ENCODE results near the gene CD300LB.
"Not testable (repeated sequence)": the region's sequence is repeated elsewhere in the genome, so short reads cannot be mapped to it uniquely, and the experiment has no call there.

Gene CD300LB

GRCh38 chr17:74493331-74493833 is 37.9 kb downstream of the CD300LB start:
- DNase-seq (ENCODE audit: low read depth in 2 of 2): no peak

DNA sequence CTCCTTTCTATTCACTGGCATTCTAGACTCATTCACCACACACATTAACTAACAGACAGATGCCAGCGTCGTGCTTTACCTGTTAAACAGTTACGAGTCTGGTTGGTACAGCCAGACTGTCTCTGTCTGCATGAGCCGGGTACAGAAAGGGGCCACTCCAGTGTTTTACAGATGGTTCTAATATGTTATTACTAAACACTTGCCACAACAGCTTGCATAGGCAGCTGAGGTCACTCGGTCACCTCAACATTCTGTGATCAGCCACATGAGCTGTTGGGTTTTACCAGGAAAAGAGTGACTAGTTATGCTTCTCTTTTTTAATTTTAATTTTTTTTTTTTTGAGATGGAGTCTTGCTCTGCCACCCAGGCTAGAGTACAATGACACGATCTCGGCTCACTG is 39.6 kb downstream of the CD300LB start:
- DNase-seq (ENCODE audit: low read depth in 2 of 2): no peak

DNA sequence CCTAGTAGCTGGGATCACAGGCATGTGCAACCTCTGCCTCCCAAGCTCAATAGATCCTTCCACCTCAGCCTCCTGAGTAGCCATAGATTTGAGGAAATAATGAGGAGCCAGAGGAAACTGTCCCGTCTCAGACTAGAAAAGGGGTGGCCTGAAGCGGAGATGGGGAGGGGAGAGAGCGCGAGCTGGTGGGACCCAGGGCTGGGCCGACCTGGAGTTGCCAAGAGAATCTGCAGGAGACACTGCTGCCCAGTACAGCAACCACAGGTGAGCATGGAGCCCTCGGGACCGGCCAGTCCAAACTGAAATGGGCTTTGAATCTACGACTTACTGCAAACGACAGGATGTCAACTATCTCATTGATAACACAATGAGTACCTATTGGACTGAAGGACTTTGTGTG is 40.6 kb downstream of the CD300LB start:
- DNase-seq (ENCODE audit: low read depth in 2 of 2): no peak

- DNase-seq (ENCODE audit: low read depth in 2 of 2): not testable (repeated sequence)
Observed at GRCh38 chr17:74488276-74488675, 43.0 kb downstream of the CD300LB start.

- no peak for DNase-seq (ENCODE audit: low read depth in 2 of 2)
Observed at GRCh38 chr17:74485841-74486240, 45.4 kb downstream of the CD300LB start.

DNA sequence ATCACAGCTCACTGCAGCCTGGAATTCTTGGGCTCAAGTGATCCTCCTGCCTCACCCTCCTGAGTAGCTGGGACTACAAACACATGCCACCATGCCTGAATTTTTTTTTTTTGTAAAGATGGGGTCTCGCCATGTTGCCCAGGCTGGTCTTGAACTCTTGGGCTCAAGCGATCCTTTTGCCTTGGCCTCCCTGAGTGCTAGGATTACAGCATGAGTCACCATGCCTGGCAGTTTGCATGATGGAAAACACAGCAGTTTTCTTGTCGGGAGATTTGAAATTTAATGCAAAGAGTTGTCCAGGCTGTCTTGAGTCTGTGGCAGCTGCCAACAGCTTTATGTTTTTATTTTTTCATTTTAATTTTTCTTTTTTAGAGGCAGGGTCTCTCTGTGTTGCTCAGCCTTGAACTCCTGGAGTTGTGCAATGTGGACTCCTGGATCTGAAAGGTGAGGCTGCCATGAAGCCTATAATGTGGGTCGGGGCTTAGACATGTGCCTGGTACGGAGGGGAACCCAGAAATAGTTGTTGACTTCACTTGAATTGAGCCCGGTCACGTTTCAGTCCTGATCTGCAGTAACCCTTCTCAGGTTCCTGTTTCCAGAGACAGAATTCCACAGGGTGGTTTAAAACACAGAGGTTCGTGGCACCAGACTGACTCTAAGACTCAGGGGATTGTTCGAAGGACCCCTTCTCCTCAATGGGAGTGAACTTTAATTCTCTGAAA is 46.1 kb downstream of the CD300LB start:
- no peak for DNase-seq (ENCODE audit: low read depth in 2 of 2)

- no peak for DNase-seq (ENCODE audit: low read depth in 2 of 2)
Observed at GRCh38 chr17:74484066-74484465, 47.2 kb downstream of the CD300LB start.

DNA sequence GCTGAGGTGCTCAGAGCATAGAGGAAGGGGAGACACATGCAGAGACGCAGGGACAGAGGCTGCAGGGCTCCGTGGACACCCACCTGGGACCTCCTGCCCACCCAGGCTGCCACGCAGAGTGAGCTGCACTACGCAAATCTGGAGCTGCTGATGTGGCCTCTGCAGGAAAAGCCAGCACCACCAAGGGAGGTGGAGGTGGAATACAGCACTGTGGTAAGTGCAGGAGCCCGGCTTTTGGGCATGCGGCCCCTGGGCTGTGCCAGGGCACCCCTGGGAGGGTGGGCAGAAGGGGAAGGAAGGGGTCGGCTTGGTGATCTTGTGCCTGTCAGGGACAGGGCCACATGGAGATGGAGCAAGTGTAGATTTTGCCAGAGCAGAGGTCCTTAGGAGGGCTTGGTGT is 49.7 kb downstream of the CD300LB start:
- DNase-seq (ENCODE audit: low read depth in 2 of 2): no peak

GRCh38 chr17:74480290-74480689 is 51.0 kb downstream of the CD300LB start:
- no peak for DNase-seq (ENCODE audit: low read depth in 2 of 2)

DNA sequence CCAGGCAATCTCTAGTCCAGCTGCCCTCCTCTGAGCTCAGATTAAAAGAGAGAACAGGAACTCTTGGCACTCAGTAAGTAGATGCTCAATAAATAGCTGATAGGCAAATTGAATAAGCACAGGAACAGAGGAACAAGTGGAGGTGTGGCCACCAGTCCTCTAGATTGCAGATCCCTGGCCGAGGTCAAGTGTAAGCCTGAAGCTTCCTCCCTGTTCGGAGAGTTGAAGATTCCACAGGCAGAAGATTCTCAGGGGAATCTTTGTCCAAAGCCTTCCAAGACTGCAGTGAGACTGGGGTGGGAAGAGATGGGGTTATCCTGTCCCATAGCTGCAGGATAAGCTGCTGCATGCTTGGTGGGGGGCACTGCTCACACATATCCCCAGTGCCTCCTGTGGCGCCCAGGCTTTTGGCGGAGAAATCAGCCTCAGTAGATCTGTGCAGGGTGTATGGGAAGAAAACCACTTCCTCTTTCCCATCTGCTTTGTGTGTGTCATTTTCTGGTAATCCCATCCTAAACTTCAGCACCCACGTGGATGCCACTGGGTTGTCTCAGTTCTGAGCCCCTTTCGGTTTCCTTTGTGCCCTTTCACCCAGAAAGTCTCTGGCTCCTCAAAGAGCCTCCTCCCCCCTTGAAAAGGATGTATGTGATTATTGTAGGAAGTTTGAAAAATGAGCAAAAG is 52.7 kb downstream of the CD300LB start:
- no peak for DNase-seq (ENCODE audit: low read depth in 2 of 2)

GRCh38 chr17:74477411-74477810 is 53.9 kb downstream of the CD300LB start:
- DNase-seq (ENCODE audit: low read depth in 2 of 2): no peak

DNA sequence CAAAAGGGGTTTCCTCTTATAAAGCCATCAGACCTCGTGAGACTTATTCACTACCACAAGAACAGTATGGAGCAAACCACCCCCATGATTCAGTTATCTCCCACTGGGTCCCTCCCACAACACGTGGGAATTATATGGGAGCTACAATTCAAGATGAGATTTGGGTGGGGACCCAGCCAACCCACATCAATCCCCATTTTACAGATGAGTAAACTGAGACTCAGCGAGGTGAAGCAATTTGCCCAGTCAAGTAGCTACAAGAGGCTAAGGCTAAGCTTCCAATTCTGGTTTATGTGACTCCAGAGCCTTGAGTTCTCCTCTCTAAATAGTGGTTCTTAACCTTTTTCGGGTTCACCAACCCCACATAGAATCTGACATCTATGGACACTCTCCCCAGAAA is 56.1 kb downstream of the CD300LB start:
- DNase-seq (ENCODE audit: low read depth in 2 of 2): no peak

GRCh38 chr17:74474043-74474792 is 57.1 kb downstream of the CD300LB start:
- DNase-seq (ENCODE audit: low read depth in 2 of 2): no peak

DNA sequence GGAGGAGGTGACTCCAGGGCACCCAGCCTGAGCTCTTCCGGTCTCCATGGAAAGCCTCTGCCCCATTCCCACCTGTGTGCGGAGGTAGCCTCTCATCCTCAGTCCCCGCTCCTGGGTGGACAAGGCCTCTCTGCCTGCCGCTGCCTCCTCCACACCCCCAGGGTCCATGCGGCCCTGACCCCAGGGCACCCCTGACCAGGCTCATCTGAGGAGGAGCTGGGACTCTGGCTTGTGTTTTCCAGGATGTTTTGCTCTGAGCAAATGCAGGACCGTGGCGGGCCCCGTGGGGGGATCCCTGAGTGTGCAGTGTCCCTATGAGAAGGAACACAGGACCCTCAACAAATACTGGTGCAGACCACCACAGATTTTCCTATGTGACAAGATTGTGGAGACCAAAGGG is 58.0 kb downstream of the CD300LB start:
- no peak for DNase-seq (ENCODE audit: low read depth in 2 of 2)

DNA sequence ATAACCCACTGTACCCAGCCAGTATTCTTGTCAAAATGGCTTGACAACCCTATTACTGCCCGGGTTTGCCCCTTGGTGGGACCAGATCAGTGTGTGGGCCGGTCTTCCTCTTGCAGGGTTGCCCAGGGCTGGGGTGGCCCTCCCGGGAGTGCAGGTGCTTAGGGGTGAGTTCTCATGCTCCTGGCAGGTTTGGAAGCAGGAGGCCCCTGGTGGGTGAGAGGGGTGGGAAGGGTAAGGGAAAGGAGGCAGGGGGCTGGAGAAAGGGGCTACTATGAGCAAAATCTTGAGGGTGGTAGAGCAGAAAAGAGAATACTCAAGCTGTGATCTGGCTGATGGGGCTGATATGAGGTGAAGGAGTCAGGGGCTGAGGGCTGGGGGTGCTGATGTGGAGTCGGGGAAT is 58.4 kb downstream of the CD300LB start:
- DNase-seq (ENCODE audit: low read depth in 2 of 2): no peak

- no peak for DNase-seq (ENCODE audit: low read depth in 2 of 2)
Observed at GRCh38 chr17:74471341-74471740, 59.9 kb downstream of the CD300LB start.

Data from stimulated activated CD8-positive, alpha-beta memory T cell treated with anti-CD3 and anti-CD28 coated beads, Interleukin-7, amount 100 ng/mL, for 4 hours (primary cell).